Astrocyte (in vitro differentiated cells and primary cell): ENCODE results near the gene FSIP1. TPM values are rescaled to one million over a fixed set of nuclear protein-coding genes. Genes with fewer than 3 reads are reported as not detected.

Source experiments
- DNase-seq: peaks from one replicate; pipeline ENCODE4 v3.0.0-alpha.2; 2010; ENCODE audit warnings: low read depth
- FAIRE-seq: peaks from 2 replicates; lab custom pipeline; 2011; peaks lifted over from hg19 to GRCh38; lab: Jason Lieb, UNC
- H2AFZ ChIP-seq: 2 replicates; pipeline ENCODE4 v1.6.0; 2012; ENCODE audit warnings: low read depth, low read length, inconsistent platforms
- H3K27ac ChIP-seq: 2 replicates; pipeline ENCODE4 v1.5.1; 2011; ENCODE audit warnings: low read depth, low read length, inconsistent platforms
- H3K27me3 ChIP-seq: 2 replicates; pipeline ENCODE4 v1.6.0; 2011; ENCODE audit warnings: low read length, inconsistent platforms; ENCODE audit not compliant: insufficient read depth
- H3K36me3 ChIP-seq: 2 replicates; pipeline ENCODE4 v1.5.1; 2011; ENCODE audit warnings: low read length, inconsistent platforms; ENCODE audit not compliant: insufficient read depth
- H3K4me1 ChIP-seq: 2 replicates; pipeline ENCODE4 v1.5.1; 2011; ENCODE audit warnings: low read length, inconsistent platforms; ENCODE audit not compliant: insufficient read depth
- H3K4me2 ChIP-seq: 2 replicates; pipeline ENCODE4 v1.6.0; 2012; ENCODE audit warnings: low read length, inconsistent platforms
- H3K4me3 ChIP-seq: 2 replicates; pipeline ENCODE4 v1.5.1; 2011; ENCODE audit warnings: low read depth, mild to moderate bottlenecking, low read length, inconsistent platforms; ENCODE audit not compliant: insufficient read depth
- H3K79me2 ChIP-seq: 2 replicates; pipeline ENCODE4 v1.6.0; 2012; ENCODE audit warnings: mild to moderate bottlenecking, low read length, inconsistent platforms; ENCODE audit not compliant: insufficient read depth
- H3K9ac ChIP-seq: 2 replicates; pipeline ENCODE4 v1.6.0; 2012; ENCODE audit warnings: mild to moderate bottlenecking, low read length, inconsistent platforms
- H3K9me3 ChIP-seq: 2 replicates; pipeline ENCODE4 v1.5.1; 2012; ENCODE audit warnings: low read depth, mild to moderate bottlenecking, low read length, inconsistent platforms; ENCODE audit not compliant: insufficient read depth
- H4K20me1 ChIP-seq: 2 replicates; pipeline ENCODE4 v1.6.0; 2012; ENCODE audit warnings: low read length, inconsistent platforms; ENCODE audit not compliant: insufficient read depth
- H3K27ac Mint-ChIP-seq: one replicate; pipeline ENCODE4 v1.8.0; 2021; ENCODE audit warnings: mild to moderate bottlenecking, mixed read lengths; ENCODE audit not compliant: unreplicated experiment
- H3K27me3 Mint-ChIP-seq: one replicate; pipeline ENCODE4 v1.8.0; 2021; ENCODE audit warnings: low read depth, mixed read lengths; ENCODE audit not compliant: unreplicated experiment
- H3K36me3 Mint-ChIP-seq: one replicate; pipeline ENCODE4 v1.8.0; 2021; ENCODE audit warnings: low read depth, mixed read lengths; ENCODE audit not compliant: unreplicated experiment
- H3K4me1 Mint-ChIP-seq: one replicate; pipeline ENCODE4 v1.8.0; 2021; ENCODE audit warnings: low read depth, mixed read lengths; ENCODE audit not compliant: unreplicated experiment
- H3K4me3 Mint-ChIP-seq: one replicate; pipeline ENCODE4 v1.8.0; 2021; ENCODE audit warnings: mild to moderate bottlenecking, moderate library complexity, mixed read lengths; ENCODE audit not compliant: unreplicated experiment
- H3K9me3 Mint-ChIP-seq: one replicate; pipeline ENCODE4 v1.8.0; 2021; ENCODE audit warnings: mild to moderate bottlenecking, mixed read lengths; ENCODE audit not compliant: unreplicated experiment
- CTCF ChIP-seq: IDR thresholded peaks from 2 replicates; pipeline ENCODE4 v1.5.1; 2011; ENCODE audit warnings: low read depth, mild to moderate bottlenecking, inconsistent platforms, low read length, moderate library complexity; ENCODE audit not compliant: insufficient read depth
- EZH2 ChIP-seq: IDR thresholded peaks from 2 replicates; pipeline ENCODE4 v1.6.1; 2012; ENCODE audit warnings: mild to moderate bottlenecking, low read length, inconsistent platforms; ENCODE audit not compliant: insufficient read depth
- total RNA-seq: library from RNA; stranded (reverse); gene quantifications from 2 replicates; pipeline ENCODE4 v1.2.1, GENCODE V29; 2021

Gene FSIP1
- total RNA-seq, 1 donor from 2014 or later = 0.77 TPM

- H3K36me3 ChIP-seq = no peaks in the 10 kb centered on the region
- no peak overlapping the region for H3K9ac ChIP-seq
- no peaks in the 10 kb centered on the region for H3K36me3 Mint-ChIP-seq
- no peak overlapping the region for H2AFZ ChIP-seq
- H4K20me1 ChIP-seq = no peaks in the 10 kb centered on the region
- DNase-seq (no peak), FAIRE-seq (no peak)
- no peak overlapping the region for H3K27ac Mint-ChIP-seq
- H3K4me3 Mint-ChIP-seq = no peak overlapping the region
- H3K4me3 ChIP-seq = no peak overlapping the region
- H3K79me2 ChIP-seq = no peaks in the 10 kb centered on the region
- H3K27me3 ChIP-seq = no peaks in the 10 kb centered on the region
- peaks cover 5% of the 10 kb centered on the region for H3K4me1 ChIP-seq
- no peak overlapping the region for H3K4me2 ChIP-seq
- no peaks in the 10 kb centered on the region for H3K27me3 Mint-ChIP-seq
- H3K9me3 ChIP-seq = no peaks in the 10 kb centered on the region
- no peak overlapping the region for H3K27ac ChIP-seq
- peaks cover 9% of the 10 kb centered on the region for H3K4me1 Mint-ChIP-seq
- no peak for TF ChIP-seq EZH2
- TF ChIP-seq CTCF = no peak
- H3K9me3 Mint-ChIP-seq = no peaks in the 10 kb centered on the region
Observed at GRCh38 chr15:39748276-39748675, 34.4 kb downstream of the FSIP1 start.

GRCh38 chr15:39747326-39747725, 35.3 kb downstream of the FSIP1 start:
- peaks cover 5% of the 10 kb centered on the region for H3K4me1 ChIP-seq
- no peak overlapping the region for H2AFZ ChIP-seq
- H3K27me3 ChIP-seq = no peaks in the 10 kb centered on the region
- H3K36me3 ChIP-seq = no peaks in the 10 kb centered on the region
- no peak overlapping the region for H3K4me2 ChIP-seq
- Mint-ChIP-seq H3K4me3 (no peak overlapping the region), H3K9me3 (no peaks in the 10 kb centered on the region), H3K27ac (no peak overlapping the region), H3K27me3 (no peaks in the 10 kb centered on the region), H3K36me3 (no peaks in the 10 kb centered on the region), H3K4me1 (peaks cover 9% of the 10 kb centered on the region)
- DNase-seq = peak; percentile 81
- peak; percentile 97 for FAIRE-seq
- no peaks in the 10 kb centered on the region for H3K9me3 ChIP-seq
- H4K20me1 ChIP-seq = no peaks in the 10 kb centered on the region
- no peak overlapping the region for H3K9ac ChIP-seq
- H3K4me3 ChIP-seq = no peak overlapping the region
- H3K79me2 ChIP-seq = no peaks in the 10 kb centered on the region
- peak overlapping the region; percentile 51 for H3K27ac ChIP-seq
- no peak for TF ChIP-seq CTCF
- TF ChIP-seq EZH2 = no peak

- FAIRE-seq = no peak
Observed at GRCh38 chr15:39746714-39747276, 35.8 kb downstream of the FSIP1 start.

More at GRCh38 chr15:39746714-39747276, 35.8 kb downstream of the FSIP1 start:
- DNase-seq = no peak
- Histone ChIP-seq H3K4me2 (no peak overlapping the region), H3K36me3 (no peaks in the 10 kb centered on the region), H2AFZ (no peak overlapping the region), H4K20me1 (no peaks in the 10 kb centered on the region), H3K4me1 (peaks cover 5% of the 10 kb centered on the region), H3K9me3 (no peaks in the 10 kb centered on the region), H3K27ac (peak overlapping the region; percentile 51), H3K79me2 (no peaks in the 10 kb centered on the region), H3K4me3 (no peak overlapping the region), H3K27me3 (no peaks in the 10 kb centered on the region), H3K9ac (no peak overlapping the region)
- Mint-ChIP-seq H3K27me3 (no peaks in the 10 kb centered on the region), H3K4me1 (peaks cover 9% of the 10 kb centered on the region), H3K4me3 (no peak overlapping the region), H3K27ac (no peak overlapping the region), H3K36me3 (no peaks in the 10 kb centered on the region), H3K9me3 (no peaks in the 10 kb centered on the region)
- TF ChIP-seq CTCF (no peak), EZH2 (no peak)
